ENCODE data around the gene CEP85L.

DNA sequence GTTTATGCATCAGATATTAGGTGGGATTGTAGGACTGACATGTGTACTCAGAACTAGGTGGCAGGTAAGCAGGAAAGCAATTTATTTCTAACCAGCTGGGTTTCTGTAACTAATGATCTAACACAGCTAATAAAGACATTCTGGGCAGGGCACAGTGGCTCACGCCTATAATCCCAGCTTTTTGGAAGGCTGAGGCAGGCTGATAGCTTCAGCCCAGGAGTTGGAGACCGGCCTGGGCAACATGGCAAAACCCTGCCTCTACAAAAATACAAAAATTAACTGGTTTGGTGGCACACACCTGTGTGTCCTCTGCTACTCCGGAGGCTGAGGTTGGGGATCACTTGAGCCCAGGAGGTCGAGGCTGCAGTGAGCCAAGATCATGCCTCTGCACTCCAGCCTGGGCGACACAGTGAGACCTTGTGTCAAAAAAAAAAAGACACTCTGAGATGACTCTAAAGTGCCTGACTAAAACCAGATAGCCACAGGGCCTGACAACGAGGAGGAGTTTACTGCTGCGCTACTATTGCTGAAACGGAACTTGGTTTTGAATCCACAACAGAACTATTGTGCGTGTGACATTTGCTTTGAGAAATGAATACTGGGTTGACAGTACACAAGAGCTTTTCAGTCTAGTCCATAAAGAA, 29.2 kb upstream of the CEP85L start:
- TF ChIP-seq POLR2AphosphoS5 (IDR thresholded peaks at IDR 0.05) (no peak), POLR2A (IDR thresholded peaks at IDR 0.05) (no peak), EP300 (IDR thresholded peaks at IDR 0.05; ENCODE audit: low read depth) (no peak)
- TF ChIP-seq, protein P1, sequence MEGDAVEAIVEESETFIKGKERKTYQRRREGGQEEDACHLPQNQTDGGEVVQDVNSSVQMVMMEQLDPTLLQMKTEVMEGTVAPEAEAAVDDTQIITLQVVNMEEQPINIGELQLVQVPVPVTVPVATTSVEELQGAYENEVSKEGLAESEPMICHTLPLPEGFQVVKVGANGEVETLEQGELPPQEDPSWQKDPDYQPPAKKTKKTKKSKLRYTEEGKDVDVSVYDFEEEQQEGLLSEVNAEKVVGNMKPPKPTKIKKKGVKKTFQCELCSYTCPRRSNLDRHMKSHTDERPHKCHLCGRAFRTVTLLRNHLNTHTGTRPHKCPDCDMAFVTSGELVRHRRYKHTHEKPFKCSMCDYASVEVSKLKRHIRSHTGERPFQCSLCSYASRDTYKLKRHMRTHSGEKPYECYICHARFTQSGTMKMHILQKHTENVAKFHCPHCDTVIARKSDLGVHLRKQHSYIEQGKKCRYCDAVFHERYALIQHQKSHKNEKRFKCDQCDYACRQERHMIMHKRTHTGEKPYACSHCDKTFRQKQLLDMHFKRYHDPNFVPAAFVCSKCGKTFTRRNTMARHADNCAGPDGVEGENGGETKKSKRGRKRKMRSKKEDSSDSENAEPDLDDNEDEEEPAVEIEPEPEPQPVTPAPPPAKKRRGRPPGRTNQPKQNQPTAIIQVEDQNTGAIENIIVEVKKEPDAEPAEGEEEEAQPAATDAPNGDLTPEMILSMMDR (IDR thresholded peaks at IDR 0.05): no peak

All from transverse colon (tissue), 4 donors.